Thymus (tissue), 11 donors: ENCODE measurements around the gene CELF2. TPM values are rescaled to one million over a fixed set of nuclear protein-coding genes. Genes with fewer than 3 reads are reported as not detected.

Experiments
- DNase-seq, 9 donors: peaks; one replicate each; pipeline ENCODE4 v3.0.0-alpha.2; 2013; ENCODE audit warnings: low spot score in 9 of 9, low read depth in 6 of 9, missing footprints in 1 of 9
- H3K27ac ChIP-seq, 2 donors: one replicate each; pipeline ENCODE4 v1.5.1; 2013; ENCODE audit warnings: control low read depth in 1 of 2, low read depth in 1 of 2, low read length in 1 of 2, mild to moderate bottlenecking in 1 of 2, moderate library complexity in 1 of 2
- H3K27me3 ChIP-seq, 2 donors: one replicate each; pipeline ENCODE4 v1.5.1; 2013; ENCODE audit warnings: low read length in 1 of 2; ENCODE audit not compliant: control insufficient read depth in 2 of 2, insufficient read depth in 1 of 2
- H3K36me3 ChIP-seq, 2 donors: one replicate each; pipeline ENCODE4 v1.5.1; 2013; ENCODE audit warnings: low read length in 1 of 2, mild to moderate bottlenecking in 1 of 2, moderate library complexity in 1 of 2; ENCODE audit not compliant: control insufficient read depth in 2 of 2, insufficient read depth in 2 of 2
- H3K4me1 ChIP-seq, 2 donors: one replicate each; pipeline ENCODE4 v1.5.1; 2013; ENCODE audit warnings: low read length in 2 of 2; ENCODE audit not compliant: control insufficient read depth in 2 of 2, insufficient read depth in 2 of 2
- H3K4me3 ChIP-seq, 2 donors: one replicate each; pipeline ENCODE4 v1.5.1; 2013; ENCODE audit warnings: low read length in 2 of 2, control low read depth in 1 of 2, mild to moderate bottlenecking in 1 of 2
- H3K9me3 ChIP-seq, 2 donors: one replicate each; pipeline ENCODE4 v1.5.1; 2013; ENCODE audit warnings: low read length in 1 of 2, mild to moderate bottlenecking in 1 of 2; ENCODE audit not compliant: control insufficient read depth in 2 of 2, insufficient read depth in 1 of 2
- WGBS: extraction: QIAGEN DNeasy Blood & Tissue Kit; methylation state at CpG from one replicate; pipeline ENCODE4 v1.1.7; 2013; 5-methylcytosine and 5-hydroxymethylcytosine counted together
- polyA plus RNA-seq: library from polyadenylated mRNA; stranded (reverse); fragments of 200-250 nt; gene quantifications from one replicate; pipeline ENCODE4 v1.2.3, GENCODE V29; 2013
- total RNA-seq: library from RNA; stranded (reverse); fragments of 120-200 nt; gene quantifications from one replicate; pipeline ENCODE4 v1.2.4, GENCODE V29; 2013
- donor health status: healthy.

CELF2 gene
- total and polyA plus RNA-seq, 2 donors: 42.4 to 48.1 TPM

GRCh38 chr10:11024596-11024995 is 6.9 kb downstream of the CELF2 start:
- no peak for DNase-seq
- Histone ChIP-seq H3K27ac (no peak overlapping the region), H3K4me3 (no peak overlapping the region), H3K36me3 (no peaks in the 10 kb centered on the region), H3K4me1 (peaks cover 0 to 12% of the 10 kb centered on the region in 2 donors), H3K27me3 (peaks cover 14 to 23% of the 10 kb centered on the region in 2 donors), H3K9me3 (no peaks in the 10 kb centered on the region)
- 97% methylated on average over 1 of the region's 1 CpG for WGBS

GRCh38 chr10:11025978-11026377 is 8.3 kb downstream of the CELF2 start:
- Histone ChIP-seq H3K27ac (no peak overlapping the region), H3K4me3 (no peak overlapping the region), H3K4me1 (peaks cover 0 to 12% of the 10 kb centered on the region in 2 donors), H3K36me3 (no peaks in the 10 kb centered on the region), H3K9me3 (no peaks in the 10 kb centered on the region), H3K27me3 (peaks cover 6 to 15% of the 10 kb centered on the region in 2 donors)
- DNase-seq: no peak
- 91% methylated on average over 7 of the region's 7 CpGs for WGBS

GRCh38 chr10:11026773-11027172 is 9.1 kb downstream of the CELF2 start:
- H3K36me3 ChIP-seq: no peaks in the 10 kb centered on the region
- DNase-seq: no peak
- 97% methylated on average over 7 of the region's 7 CpGs for WGBS
- peaks cover 3 to 12% of the 10 kb centered on the region in 2 donors for H3K27me3 ChIP-seq
- H3K4me3 ChIP-seq: no peak overlapping the region
- no peak overlapping the region for H3K27ac ChIP-seq
- peaks cover 0 to 12% of the 10 kb centered on the region in 2 donors for H3K4me1 ChIP-seq
- H3K9me3 ChIP-seq: no peaks in the 10 kb centered on the region

- Histone ChIP-seq H3K4me3 (no peak overlapping the region), H3K27me3 (peaks cover 0 to 3% of the 10 kb centered on the region in 2 donors), H3K36me3 (no peaks in the 10 kb centered on the region), H3K4me1 (peaks cover 0 to 3% of the 10 kb centered on the region in 2 donors), H3K9me3 (no peaks in the 10 kb centered on the region), H3K27ac (no peak overlapping the region)
- WGBS: 92% methylated on average over 7 of the region's 7 CpGs
- DNase-seq: no peak
Observed at GRCh38 chr10:11034762-11035161, 17.1 kb downstream of the CELF2 start.

GRCh38 chr10:11035301-11035991 is 17.8 kb downstream of the CELF2 start:
- Histone ChIP-seq H3K27ac (peak overlapping the region in 1 of 2 donors; percentile 36), H3K27me3 (peaks cover 0 to 3% of the 10 kb centered on the region in 2 donors), H3K9me3 (no peaks in the 10 kb centered on the region), H3K4me3 (no peak overlapping the region), H3K4me1 (peaks cover 0 to 3% of the 10 kb centered on the region in 2 donors), H3K36me3 (no peaks in the 10 kb centered on the region)
- WGBS: 45% methylated on average over 4 of the region's 4 CpGs
- no peak for DNase-seq

GRCh38 chr10:11036424-11037011 is 18.8 kb downstream of the CELF2 start:
- Histone ChIP-seq H3K27me3 (peaks cover 0 to 3% of the 10 kb centered on the region in 2 donors), H3K36me3 (no peaks in the 10 kb centered on the region), H3K9me3 (no peaks in the 10 kb centered on the region), H3K4me3 (no peak overlapping the region), H3K4me1 (peaks cover 0 to 3% of the 10 kb centered on the region in 2 donors), H3K27ac (no peak overlapping the region)
- WGBS: 94% methylated on average over 5 of the region's 5 CpGs
- DNase-seq: no peak

- H3K4me3 ChIP-seq: no peak overlapping the region
- DNase-seq: no peak
- H3K27ac ChIP-seq: no peak overlapping the region
- H3K27me3 ChIP-seq: peaks cover 0 to 3% of the 10 kb centered on the region in 2 donors
- H3K4me1 ChIP-seq: peaks cover 0 to 10% of the 10 kb centered on the region in 2 donors
- H3K36me3 ChIP-seq: no peaks in the 10 kb centered on the region
- no peaks in the 10 kb centered on the region for H3K9me3 ChIP-seq
- 68% methylated on average over 4 of the region's 4 CpGs for WGBS
Observed at GRCh38 chr10:11037991-11038390, 20.3 kb downstream of the CELF2 start.

- H3K36me3 ChIP-seq: no peaks in the 10 kb centered on the region
- 68% methylated on average over 4 of the region's 4 CpGs for WGBS
- peaks cover 0 to 7% of the 10 kb centered on the region in 2 donors for H3K4me1 ChIP-seq
- no peak overlapping the region for H3K27ac ChIP-seq
- peaks cover 0 to 3% of the 10 kb centered on the region in 2 donors for H3K27me3 ChIP-seq
- no peaks in the 10 kb centered on the region for H3K9me3 ChIP-seq
- no peak overlapping the region for H3K4me3 ChIP-seq
- peak in 1 of 9 donors; percentile 51 for DNase-seq
Observed at GRCh38 chr10:11042357-11042756, 24.7 kb downstream of the CELF2 start.

GRCh38 chr10:11043039-11043438 is 25.4 kb downstream of the CELF2 start:
- no peaks in the 10 kb centered on the region for H3K9me3 ChIP-seq
- H3K36me3 ChIP-seq: no peaks in the 10 kb centered on the region
- H3K4me3 ChIP-seq: no peak overlapping the region
- WGBS: 95% methylated on average over 4 of the region's 4 CpGs
- peaks cover 0 to 7% of the 10 kb centered on the region in 2 donors for H3K4me1 ChIP-seq
- H3K27me3 ChIP-seq: peaks cover 0 to under 1% of the 10 kb centered on the region in 2 donors
- no peak overlapping the region for H3K27ac ChIP-seq
- DNase-seq: no peak
